H1 (cell line): ENCODE measurements around the gene PDZD2. TPM values are rescaled to one million over a fixed set of nuclear protein-coding genes. Genes with fewer than 3 reads are reported as not detected.
"Not testable (repeated sequence)": the region's sequence is repeated elsewhere in the genome, so short reads cannot be mapped to it uniquely, and the experiment has no call there.

ENCODE experiments used
- CTCF ChIA-PET: fragments of 300-600 bp; sonication (Branson Sonifier 250); formaldehyde crosslinking; loops from one replicate; lab custom pipeline; 2021; ENCODE audit not compliant: partially characterized antibody; lab: Charles Lee
- POLR2A ChIA-PET: fragments of 300-600 bp; sonication (Branson Sonifier 250); formaldehyde crosslinking; loops from one replicate; lab custom pipeline; 2021; ENCODE audit warnings: inconsistent platforms; ENCODE audit not compliant: partially characterized antibody; lab: Charles Lee
- DNase-seq, 2 experiments: peaks; one replicate each; pipeline versions ENCODE4 v3.0.0 to v3.0.0-alpha.2; 2010 to 2022; ENCODE audit warnings: low spot score in 2 of 2, low read depth in 1 of 2, mixed read lengths in 1 of 2
- FAIRE-seq: peaks from 2 replicates; lab custom pipeline; 2011; peaks lifted over from hg19 to GRCh38; lab: Jason Lieb, UNC
- H2AFZ ChIP-seq: 2 replicates; pipeline ENCODE4 v1.8.1; 2012; ENCODE audit warnings: low read length, inconsistent platforms
- H2AK5ac ChIP-seq: 2 replicates; pipeline ENCODE4 v1.6.1; 2013; ENCODE audit warnings: low read depth, low read length
- H2BK120ac ChIP-seq: replicated peaks from 2 replicates; pipeline ENCODE3; 2013; ENCODE audit warnings: low read depth, low read length, inconsistent platforms
- H2BK12ac ChIP-seq: 2 replicates; pipeline ENCODE4 v1.6.1; 2013; ENCODE audit warnings: low read depth, low read length
- H2BK15ac ChIP-seq: 2 replicates; pipeline ENCODE4 v1.6.1; 2013; ENCODE audit warnings: low read length
- H2BK20ac ChIP-seq: 2 replicates; pipeline ENCODE4 v1.6.1; 2013; ENCODE audit warnings: low read length
- H2BK5ac ChIP-seq: 2 replicates; pipeline ENCODE4 v1.6.1; 2013; ENCODE audit warnings: low read depth, low read length
- H3K14ac ChIP-seq: 2 replicates; pipeline ENCODE4 v1.6.1; 2013; ENCODE audit warnings: inconsistent platforms; ENCODE audit not compliant: insufficient read length
- H3K18ac ChIP-seq: 2 replicates; pipeline ENCODE4 v1.6.1; 2013; ENCODE audit warnings: low read length; ENCODE audit errors: extremely low read depth
- H3K23ac ChIP-seq: 2 replicates; pipeline ENCODE4 v1.6.1; 2013; ENCODE audit warnings: inconsistent platforms; ENCODE audit not compliant: insufficient read length
- H3K23me2 ChIP-seq: 2 replicates; pipeline ENCODE4 v1.6.1; 2013; ENCODE audit warnings: low read depth, low read length
- H3K27ac ChIP-seq: 2 replicates; pipeline ENCODE4 v1.6.1; 2011; ENCODE audit warnings: low read depth, low read length, inconsistent platforms
- H3K27me3 ChIP-seq, 4 experiments: replicated peaks in 1 of 4; 1 replicate in 1 of 4; 2 replicates in 3 of 4; pipeline versions ENCODE4 v1.6.1 to v1.8.1; 2011 to 2013; ENCODE audit warnings: low read length in 3 of 4, mild to moderate bottlenecking in 3 of 4, inconsistent platforms in 2 of 4, mixed read lengths in 2 of 4, moderate library complexity in 1 of 4; ENCODE audit not compliant: control insufficient read depth in 3 of 4, insufficient read depth in 3 of 4; ENCODE audit errors: extremely low read depth in 1 of 4
- H3K36me3 ChIP-seq, 4 experiments: 2 replicates each; pipeline versions ENCODE4 v1.6.1 to v1.8.1; 2011 to 2013; ENCODE audit warnings: mild to moderate bottlenecking in 4 of 4, low read length in 3 of 4, moderate library complexity in 2 of 4, control low read depth in 1 of 4, inconsistent platforms in 1 of 4; ENCODE audit not compliant: insufficient read depth in 4 of 4, control insufficient read depth in 2 of 4
- H3K4ac ChIP-seq: replicated peaks from 2 replicates; pipeline ENCODE3; 2013; ENCODE audit warnings: low read length, low read depth, mixed read lengths, inconsistent platforms; ENCODE audit not compliant: insufficient read length
- H3K4me1 ChIP-seq, 4 experiments: replicated peaks in 1 of 4; 1 replicate in 1 of 4; 2 replicates in 3 of 4; pipeline versions ENCODE4 v1.6.1 to v1.8.1; 2011 to 2013; ENCODE audit warnings: low read length in 3 of 4, inconsistent platforms in 2 of 4, mixed read lengths in 1 of 4; ENCODE audit not compliant: insufficient read depth in 4 of 4, control insufficient read depth in 3 of 4
- H3K4me2 ChIP-seq, 2 experiments: 2 replicates each; pipeline versions ENCODE4 v1.6.1 to v1.8.1; 2011 to 2013; ENCODE audit warnings: low read depth in 2 of 2, low read length in 2 of 2, control low read depth in 1 of 2, inconsistent platforms in 1 of 2, mild to moderate bottlenecking in 1 of 2; ENCODE audit not compliant: insufficient read depth in 1 of 2
- H3K4me3 ChIP-seq, 4 experiments: fragments of 200-600, 300-600 bp in 1 of 4; sonication (generic), shearing (Covaris generic), sonication (Bioruptor Twin) in 1 of 4; 2 replicates each; pipeline versions ENCODE4 v1.5.1 to v1.8.1; 2011 to 2016; ENCODE audit warnings: low read length in 4 of 4, low read depth in 3 of 4, control low read depth in 2 of 4, inconsistent platforms in 2 of 4, mild to moderate bottlenecking in 2 of 4, mixed read lengths in 1 of 4, moderate library complexity in 1 of 4; ENCODE audit not compliant: insufficient read depth in 2 of 4; ENCODE audit errors: extremely low read depth in 1 of 4
- H3K56ac ChIP-seq: replicated peaks from 2 replicates; pipeline ENCODE3; 2013; ENCODE audit warnings: low read depth, mild to moderate bottlenecking, mixed read lengths, low read length, inconsistent platforms; ENCODE audit not compliant: insufficient read length
- H3K79me1 ChIP-seq: 2 replicates; pipeline ENCODE4 v1.6.1; 2013; ENCODE audit warnings: low read depth, low read length, control low read depth
- H3K79me2 ChIP-seq, 2 experiments: 2 replicates each; pipeline versions ENCODE4 v1.6.1 to v1.8.1; 2012 to 2013; ENCODE audit warnings: low read length in 2 of 2, mild to moderate bottlenecking in 2 of 2, inconsistent platforms in 1 of 2; ENCODE audit not compliant: insufficient read depth in 2 of 2, control insufficient read depth in 1 of 2
- H3K9ac ChIP-seq, 4 experiments: replicated peaks in 1 of 4; 1 replicate in 1 of 4; 2 replicates in 3 of 4; pipeline versions ENCODE4 v1.6.1 to v1.8.1; 2011 to 2013; ENCODE audit warnings: low read depth in 3 of 4, low read length in 3 of 4, control low read depth in 2 of 4, mild to moderate bottlenecking in 2 of 4, moderate library complexity in 2 of 4, inconsistent platforms in 1 of 4; ENCODE audit errors: extremely low read depth in 1 of 4
- H3K9me3 ChIP-seq, 2 experiments: 2 replicates each; pipeline versions ENCODE4 v1.6.1 to v1.8.1; 2012 to 2013; ENCODE audit warnings: mild to moderate bottlenecking in 2 of 2, moderate library complexity in 2 of 2, control low read depth in 1 of 2, inconsistent platforms in 1 of 2, low read depth in 1 of 2, low read length in 1 of 2, mixed read lengths in 1 of 2; ENCODE audit not compliant: insufficient read depth in 2 of 2
- H4K20me1 ChIP-seq, 2 experiments: replicated peaks in 1 of 2; 2 replicates each; pipeline versions ENCODE3 to v1.8.1; 2011 to 2013; ENCODE audit warnings: inconsistent platforms in 2 of 2, low read length in 2 of 2, mild to moderate bottlenecking in 1 of 2; ENCODE audit not compliant: insufficient read depth in 2 of 2, control insufficient read depth in 1 of 2
- H4K5ac ChIP-seq: 2 replicates; pipeline ENCODE4 v1.6.1; 2013; ENCODE audit warnings: low read length, low read depth, mixed read lengths, inconsistent platforms; ENCODE audit not compliant: insufficient read length
- H4K8ac ChIP-seq: 2 replicates; pipeline ENCODE4 v1.8.0; 2013; ENCODE audit warnings: mild to moderate bottlenecking, moderate library complexity, low read length, inconsistent platforms; ENCODE audit not compliant: insufficient read depth; ENCODE audit errors: extremely low read depth
- H4K91ac ChIP-seq: replicated peaks from 2 replicates; pipeline ENCODE3; 2013; ENCODE audit warnings: low read length, mixed read lengths, inconsistent platforms; ENCODE audit not compliant: insufficient read length
- WGBS, 2 experiments: shearing (Covaris generic) in 1 of 2; methylation state at CpG; one replicate each; pipeline versions ENCODE4 v1.1.6 to v1.1.7; 2013 to 2015; ENCODE audit warnings: low lambda C conversion rate in 2 of 2, mixed read lengths in 2 of 2, inconsistent platforms in 1 of 2, low coverage in 1 of 2, missing lambda C conversion rate in 1 of 2; ENCODE audit not compliant: insufficient replicate concordance in 2 of 2, insufficient coverage in 1 of 2, insufficient read length in 1 of 2; ENCODE audit errors: extremely low coverage in 1 of 2, missing lambda C conversion rate in 1 of 2; 5-methylcytosine and 5-hydroxymethylcytosine counted together
- polyA plus RNA-seq, 7 experiments: library from polyadenylated mRNA; depleted of rRNA in 3 of 7; stranded (reverse) in 5 of 7; unstranded in 2 of 7; fragments of >200 nt in 5 of 7; fragments of 200-250 nt in 2 of 7; gene quantifications; 1 replicate in 5 of 7; 2 replicates in 1 of 7; 4 replicates in 1 of 7; pipeline versions ENCODE4 v1.2.1 to v1.2.3, GENCODE V29; 2011 to 2013; ENCODE audit warnings: missing spikeins in 2 of 7, mixed read lengths in 2 of 7
- total RNA-seq: library from RNA; stranded (reverse); fragmentation: NEBNext Ultra II Directional; extraction: Animal tissue kit (Norgen Biotek cat#: 25700); gene quantifications from 2 replicates; pipeline ENCODE4 v1.2.1, GENCODE V29; 2021

PDZD2 gene
- total and polyA plus RNA-seq, 2 of the 8 experiments (the other 6 are each of a cell fraction or from before 2014, with no cell fraction given): 1.2 to 6.8 TPM

- H2AFZ ChIP-seq, H3K27ac ChIP-seq, H3K27me3 ChIP-seq, H2AK5ac ChIP-seq, H3K23ac ChIP-seq, H3K18ac ChIP-seq, H3K36me3 ChIP-seq, H3K4me1 ChIP-seq, FAIRE-seq, H3K79me2 ChIP-seq, H2BK20ac ChIP-seq, H4K5ac ChIP-seq, H4K91ac ChIP-seq, H3K56ac ChIP-seq, H3K9ac ChIP-seq, H2BK5ac ChIP-seq, H4K8ac ChIP-seq, H2BK12ac ChIP-seq, POLR2A ChIA-PET, H3K4ac ChIP-seq, H2BK15ac ChIP-seq, H2BK120ac ChIP-seq, H4K20me1 ChIP-seq, H3K4me3 ChIP-seq, H3K4me2 ChIP-seq, H3K23me2 ChIP-seq, H3K14ac ChIP-seq, H3K79me1 ChIP-seq, CTCF ChIA-PET, DNase-seq: not testable (repeated sequence)
- H3K9me3 ChIP-seq: peaks cover 9 to 16% of the 10 kb centered on the region in 2 experiments; a peak in 3 of 4 replicates
- 89% methylated on average over 6 of the region's 6 CpGs; no CpG with 5 or more reads in 1 of the 2 experiments for WGBS, 2 experiments
Measured at GRCh38 chr5:31776294-31776693, 137.4 kb downstream of the PDZD2 start.
